Measurements from ENCODE around the gene SLK.
A peak's percentile ranks its signal among the peaks of the same experiment; 100 is the strongest.

SLK gene

GRCh38 chr10:103966671-103967447 lies at the start of gene SLK:
TSS of gene SLK (plus strand) at chr10:103967140. CDS start at chr10:103967746, 606 bp downstream.
- peak; percentile 84 for DNase-seq

DNA sequence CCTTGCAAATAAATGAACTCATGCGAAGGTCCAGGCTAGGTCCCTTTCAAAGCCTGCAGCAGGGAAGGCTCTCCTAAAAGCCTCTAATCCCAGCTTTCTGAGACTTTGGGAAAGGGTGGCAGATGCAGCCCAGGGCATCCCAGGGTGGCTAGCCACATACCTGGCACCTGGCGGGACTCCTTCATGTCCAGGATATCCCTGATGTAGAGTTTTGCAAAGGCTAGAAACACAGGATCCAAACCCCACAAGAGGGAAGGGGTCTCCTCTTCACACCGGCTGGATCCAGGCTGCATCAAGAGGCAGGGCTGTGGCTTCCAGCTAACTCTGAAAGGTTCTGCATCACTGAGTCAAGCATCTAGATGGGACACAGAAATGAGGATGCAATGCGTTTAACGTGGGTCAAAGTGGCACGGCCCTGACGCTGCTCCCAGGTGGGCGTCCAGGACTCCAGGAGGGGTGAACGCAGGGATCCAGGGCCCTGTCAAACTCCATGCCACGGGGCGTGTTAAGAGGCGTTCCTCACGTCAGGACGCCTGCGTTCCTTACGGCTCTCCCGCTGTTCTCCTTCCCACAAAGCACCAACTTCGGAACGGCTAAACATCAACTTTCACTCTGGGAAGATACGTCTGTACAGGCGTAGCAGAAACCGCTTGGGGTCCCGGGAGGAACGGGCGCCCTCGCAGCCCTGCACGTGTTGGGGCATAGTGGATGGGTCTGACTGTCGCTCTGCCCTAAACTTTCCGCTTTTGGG lies 49.5 kb upstream of the SLK start:
- DNase-seq: no peak

DNA sequence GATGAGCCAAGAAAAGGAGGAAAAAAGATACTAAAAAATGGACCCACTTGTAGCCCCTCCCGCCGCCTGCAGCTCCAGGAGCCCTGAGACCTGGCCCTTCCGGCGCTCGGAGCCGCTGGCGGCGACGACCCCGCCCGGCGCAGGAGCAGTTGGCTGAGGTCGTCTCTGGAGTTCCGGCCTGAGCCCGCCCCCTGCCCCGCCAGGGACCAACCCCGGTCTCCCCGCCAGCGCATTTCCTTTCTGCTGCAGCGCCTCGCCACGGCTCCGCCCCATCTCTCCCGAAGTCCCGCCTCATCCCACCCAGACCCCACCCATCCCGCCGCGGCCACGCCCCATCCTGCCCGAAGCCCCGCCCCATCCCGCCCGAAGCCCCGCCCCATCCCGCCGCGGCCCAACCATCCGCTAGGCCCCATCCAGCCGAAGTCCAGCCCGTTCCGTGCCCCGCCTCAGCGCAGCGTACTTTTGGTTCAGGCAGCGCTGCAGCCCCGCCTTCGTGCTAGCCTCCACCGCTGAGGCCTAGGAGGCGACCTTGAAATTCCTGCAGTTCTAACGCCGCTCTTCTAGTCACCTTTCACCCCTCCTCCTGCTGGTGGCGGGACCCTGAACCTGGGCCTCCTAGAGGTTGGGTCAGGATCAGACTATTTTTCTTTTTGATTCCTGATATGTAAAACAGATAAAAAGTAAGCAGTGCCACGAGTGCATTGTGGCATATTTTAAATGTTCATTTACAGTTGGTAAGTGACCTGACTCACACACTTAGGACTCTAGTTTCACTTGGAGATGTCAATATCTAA lies 48.7 kb upstream of the SLK start, which contains the start of gene STN1:
Gene STN1, minus strand, starts transcription at position 132 of the 794 bp plus-strand sequence. CDS start 590 bp downstream, outside the sequence.
- DNase-seq: peak; percentile 98

DNA sequence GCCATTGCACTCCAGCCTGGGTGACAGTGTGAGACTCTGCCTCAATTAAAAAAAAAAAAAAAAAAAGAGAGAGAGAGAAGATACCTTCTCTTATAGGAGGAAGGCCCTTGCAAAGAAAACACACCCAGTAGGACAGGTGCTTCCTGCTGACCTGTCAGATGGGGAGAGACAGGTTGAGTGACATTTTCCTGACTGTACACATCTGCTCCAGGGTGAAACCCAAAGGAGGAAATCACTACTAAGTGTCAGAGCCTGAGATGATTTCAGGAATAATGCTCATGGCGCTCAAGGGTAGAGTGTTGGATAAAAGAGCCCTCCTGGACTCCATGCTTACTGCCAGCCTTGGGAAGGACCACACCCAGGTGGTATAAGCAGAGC lies 47.3 kb upstream of the SLK start:
- DNase-seq: no peak

DNA sequence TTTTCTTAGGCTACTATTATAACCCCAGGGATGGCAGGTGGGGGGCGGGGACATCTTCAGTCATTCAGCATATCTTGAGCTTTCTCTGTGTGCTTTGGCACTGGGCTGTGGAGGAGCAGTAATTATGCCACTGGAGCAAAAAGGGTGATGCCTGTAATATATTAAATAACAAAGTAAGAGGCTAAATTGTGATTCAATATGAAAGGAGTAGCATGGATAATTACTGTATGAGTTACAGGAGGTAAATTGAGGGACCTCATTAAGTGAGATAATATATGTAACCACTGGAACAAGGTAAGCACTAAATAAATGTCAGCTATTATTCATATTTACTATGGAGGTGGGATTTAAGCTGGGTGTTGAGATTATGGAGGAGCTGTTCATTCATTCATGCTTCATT lies 45.7 kb upstream of the SLK start:
- no peak for DNase-seq

GRCh38 chr10:103921750-103922195 lies 45.2 kb upstream of the SLK start:
- peak; percentile 28 for DNase-seq

DNA sequence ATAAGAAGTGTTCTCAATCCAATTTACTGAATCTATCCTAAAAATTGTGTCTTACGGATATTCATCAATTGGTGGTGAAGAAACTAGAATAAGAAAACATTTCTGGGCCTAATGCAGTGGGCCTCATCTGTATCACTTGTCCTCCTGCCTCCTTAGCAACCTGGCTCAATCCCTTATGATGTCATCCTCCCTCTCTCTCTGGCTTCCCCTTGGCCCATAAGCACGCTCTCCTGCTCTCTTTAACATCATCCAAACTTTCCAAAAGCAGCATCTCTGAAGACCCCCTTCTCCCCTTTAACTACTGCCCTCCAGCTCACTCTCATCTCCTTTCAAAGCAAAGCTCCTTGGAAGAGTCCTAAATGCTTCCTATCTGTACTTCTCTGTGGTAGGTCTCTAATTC lies 44.3 kb upstream of the SLK start:
- no peak for DNase-seq

DNA sequence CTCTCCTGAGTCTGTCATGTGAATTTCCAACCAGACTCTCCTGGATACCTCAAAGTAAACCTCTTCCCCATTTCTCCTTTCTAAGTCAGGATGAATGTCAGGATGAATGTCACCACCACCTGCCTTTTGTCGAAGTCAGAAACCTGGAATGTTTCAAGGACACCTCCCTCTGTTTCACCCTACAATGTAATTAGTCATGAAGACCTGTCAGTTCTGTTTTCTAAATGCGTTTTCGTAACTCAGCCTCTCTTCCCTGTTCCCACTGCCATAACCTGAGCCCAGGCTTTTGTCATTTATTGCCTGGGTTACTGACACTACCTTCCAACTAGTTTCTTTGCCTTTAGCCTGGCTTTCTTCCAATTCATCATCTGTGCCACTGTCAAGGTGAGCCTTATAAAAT lies 43.4 kb upstream of the SLK start:
- no peak for DNase-seq

GRCh38 chr10:103925591-103925990 lies 41.3 kb upstream of the SLK start:
- no peak for DNase-seq

GRCh38 chr10:103926722-103927319 lies 40.1 kb upstream of the SLK start:
- no peak for DNase-seq

- DNase-seq: no peak
Observed at GRCh38 chr10:103928784-103929183, 38.2 kb upstream of the SLK start.

DNA sequence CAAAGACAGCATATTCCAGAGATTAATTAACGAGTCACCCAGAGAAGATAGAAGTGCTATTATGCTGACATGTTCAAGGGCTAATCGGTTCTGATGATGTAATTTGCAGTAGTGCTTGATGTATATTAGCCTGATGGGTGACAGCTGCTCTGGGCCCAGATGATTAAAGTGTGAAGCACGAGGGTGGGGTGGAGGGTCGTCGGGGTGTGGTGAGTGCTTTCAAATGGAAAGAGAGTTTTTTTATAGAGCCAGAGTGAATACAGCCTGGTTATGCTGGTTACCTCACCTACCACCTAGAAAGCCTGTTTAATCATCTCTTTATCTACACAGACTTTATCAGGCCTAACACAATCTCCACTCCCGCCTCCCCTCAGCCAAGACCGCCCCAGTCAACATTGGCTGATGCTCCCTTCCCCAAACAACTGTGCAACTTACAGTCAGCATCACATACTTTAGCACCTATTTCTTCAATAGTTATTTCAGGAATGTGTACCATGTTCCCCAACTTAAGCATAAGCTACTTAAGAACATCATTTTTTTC lies 37.5 kb upstream of the SLK start:
- DNase-seq: no peak

DNA sequence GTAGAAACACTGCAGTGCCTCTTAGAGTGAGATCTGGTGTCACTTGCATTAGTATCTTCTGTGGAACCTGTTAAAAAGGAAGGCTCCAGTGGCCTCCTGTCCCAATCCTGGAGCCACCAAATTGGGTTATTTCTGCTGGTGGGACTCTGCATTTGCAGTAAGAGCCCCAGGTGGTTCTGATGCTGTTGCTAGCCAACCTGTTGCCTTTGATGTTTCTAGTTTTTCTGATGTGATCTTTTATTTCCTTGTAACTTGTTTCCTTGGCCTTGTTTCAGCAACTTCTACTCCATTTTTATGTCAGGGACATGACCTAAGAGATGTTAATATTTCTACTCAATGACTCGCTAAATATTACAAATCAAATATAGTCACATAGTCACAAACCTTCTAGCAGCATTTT lies 36.5 kb upstream of the SLK start:
- no peak for DNase-seq

DNA sequence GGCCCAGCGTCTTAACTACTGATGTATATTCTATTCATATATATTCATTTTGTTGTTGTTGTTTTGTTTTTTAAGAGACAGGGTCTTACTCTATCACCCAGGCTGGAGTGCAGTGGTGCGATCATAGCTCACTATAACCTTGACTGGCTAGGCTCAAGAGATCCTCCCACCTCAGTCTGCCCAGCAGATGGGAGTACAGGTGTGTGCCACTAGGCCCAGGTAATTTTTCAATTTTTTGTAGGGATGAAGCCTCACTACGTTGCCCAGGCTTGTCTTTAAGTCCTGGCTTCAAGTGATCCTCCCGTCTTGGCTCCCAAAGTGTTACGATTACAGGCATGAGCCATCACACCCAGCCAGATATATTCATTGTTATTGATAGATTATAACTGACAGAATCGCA lies 36.1 kb upstream of the SLK start:
- DNase-seq: no peak

- no peak for DNase-seq
Observed at GRCh38 chr10:103931603-103932002, 35.3 kb upstream of the SLK start.

DNA sequence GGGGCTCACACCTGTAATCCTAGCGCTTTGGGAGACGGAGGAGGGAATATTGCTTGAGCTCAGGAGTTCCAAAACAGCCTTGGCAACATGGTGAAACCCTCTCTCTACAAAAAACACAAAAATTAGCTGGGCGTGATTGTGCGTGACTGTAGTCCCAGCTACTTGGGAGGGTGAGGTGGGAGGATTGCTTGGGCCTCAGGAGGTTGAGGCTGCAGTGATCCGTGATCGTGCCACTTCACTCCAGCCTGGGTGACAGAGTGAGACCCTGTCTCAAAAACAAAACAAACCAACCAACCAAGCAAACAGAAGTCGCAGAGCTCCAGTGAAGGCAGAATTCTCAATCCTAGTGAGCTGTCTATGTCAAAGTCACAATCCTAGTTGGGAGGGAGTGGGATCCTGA lies 34.7 kb upstream of the SLK start:
- no peak for DNase-seq

GRCh38 chr10:103932971-103933370 lies 34.0 kb upstream of the SLK start:
- DNase-seq: no peak

DNA sequence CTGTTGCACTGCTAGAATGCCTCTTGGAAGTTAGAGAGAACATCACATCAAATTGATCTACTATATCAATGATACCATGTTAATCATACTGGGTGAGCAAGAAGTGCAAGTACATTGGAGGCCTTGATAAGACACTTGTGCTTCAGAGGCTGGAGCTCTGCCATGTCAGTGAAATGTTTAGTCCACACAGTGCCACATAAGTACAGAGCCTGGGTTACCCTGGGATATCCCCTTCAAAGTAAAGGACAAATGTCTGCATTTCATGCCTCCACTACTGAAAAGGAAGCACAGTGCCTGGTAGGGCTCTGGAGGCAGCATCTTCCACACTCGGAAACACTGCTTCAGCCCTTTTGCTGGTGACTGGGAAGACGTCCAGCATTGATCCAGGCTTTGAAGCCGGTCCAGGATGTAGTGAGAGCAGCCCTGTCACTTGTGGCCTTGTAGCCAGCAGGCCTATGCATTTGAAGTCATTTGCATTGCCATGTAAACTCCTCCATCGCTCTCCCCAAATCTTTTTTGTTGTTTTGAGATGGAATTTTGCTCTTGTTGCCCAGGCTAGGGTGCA lies 33.3 kb upstream of the SLK start:
- DNase-seq: no peak

- DNase-seq: no peak
Observed at GRCh38 chr10:103934308-103934707, 32.6 kb upstream of the SLK start.

DNA sequence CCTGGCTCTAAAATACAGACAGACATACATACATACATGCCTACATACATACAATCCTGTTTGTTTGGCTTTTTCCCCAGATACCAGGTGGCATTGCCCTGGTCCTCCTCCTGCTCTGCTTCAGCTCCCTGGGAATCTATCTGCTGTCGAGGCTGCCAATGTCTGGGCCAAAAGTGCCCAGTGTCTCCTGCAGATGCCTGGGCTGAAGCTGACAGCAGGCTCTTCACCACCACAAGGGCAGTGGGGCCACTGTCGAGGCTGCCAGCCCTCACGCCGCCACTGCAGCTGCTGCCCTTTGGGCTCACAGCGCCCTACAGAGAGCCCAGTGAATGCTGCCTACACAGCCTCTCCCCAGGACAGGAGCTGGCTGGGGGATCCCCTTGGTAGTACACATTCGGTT lies 30.9 kb upstream of the SLK start:
- no peak for DNase-seq

DNA sequence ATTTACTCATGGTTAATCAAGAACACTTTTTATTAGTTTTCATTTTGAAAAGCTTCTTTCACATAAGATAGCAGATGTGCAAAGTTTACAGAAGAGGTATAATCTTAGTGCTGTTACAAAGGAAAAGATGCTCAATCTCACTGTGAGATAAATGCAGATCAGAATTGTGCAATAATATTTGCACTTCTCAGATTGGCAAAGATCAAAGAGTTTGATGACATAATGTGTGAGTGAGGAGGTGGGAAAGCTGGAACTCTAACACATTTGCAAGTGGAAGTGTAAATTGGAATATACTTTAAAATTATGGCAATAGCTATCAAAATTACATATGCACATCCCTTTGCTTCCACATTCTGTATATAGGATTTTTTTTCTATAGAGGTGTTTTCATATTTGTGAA lies 27.4 kb upstream of the SLK start:
- DNase-seq: no peak

DNA sequence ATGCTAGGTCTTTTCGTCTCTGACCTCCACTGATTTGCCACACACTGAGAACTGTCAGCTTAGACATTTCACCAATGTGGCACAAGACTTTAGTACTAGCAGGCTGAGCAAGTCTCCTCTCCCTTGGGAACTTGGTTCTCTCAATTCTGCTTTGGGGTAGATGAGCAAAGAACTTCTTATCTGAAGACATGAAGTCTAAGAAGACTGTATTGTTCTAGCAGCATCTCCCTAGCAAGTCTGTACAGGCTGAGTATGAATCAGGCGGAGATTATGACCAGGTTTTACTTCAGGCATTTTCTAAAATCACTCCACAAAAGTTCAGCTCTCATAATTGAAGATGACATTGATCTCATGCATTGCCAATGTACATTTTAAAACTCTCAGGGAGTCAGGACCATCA lies 25.1 kb upstream of the SLK start:
- DNase-seq: no peak

Measured in activated CD4-positive, alpha-beta T cell treated with anti-CD3 and anti-CD28 coated beads, Interleukin-2, amount 50 U/mL, for 16 hours (primary cell).